IPS-NIHi7 (cell line): ENCODE results near the gene TIRAP.

Source experiments
- DNase-seq: peaks from one replicate; pipeline ENCODE4 v3.0.0; 2012; ENCODE audit warnings: mixed read lengths; ENCODE audit errors: extremely low spot score

TIRAP gene

GRCh38 chr11:126341760-126342161 lies 58.9 kb downstream of the TIRAP start:
- DNase-seq = no peak

DNA sequence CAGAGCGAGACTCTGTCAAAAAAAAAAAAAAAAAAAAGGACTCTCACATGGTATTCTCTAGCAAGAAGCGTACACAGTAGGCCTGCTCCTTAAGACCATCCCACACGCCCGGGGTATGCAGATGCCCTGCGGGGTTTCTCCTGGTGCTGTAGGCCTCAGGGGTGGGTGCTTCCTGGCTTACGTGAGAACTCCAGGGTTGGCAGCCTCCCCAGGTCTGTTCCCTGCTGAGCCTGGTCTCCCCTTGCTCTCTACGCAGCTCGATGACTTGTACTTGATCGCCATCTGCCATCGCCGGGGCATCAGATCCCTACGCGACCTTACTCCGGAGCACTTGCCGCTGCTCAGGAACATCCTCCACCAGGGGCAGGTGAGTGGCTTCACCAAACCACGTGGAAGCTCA lies 60.2 kb downstream of the TIRAP start:
- no peak for DNase-seq
